H1 (cell line): ENCODE measurements around the gene HMHB1. TPM values are rescaled to one million over a fixed set of nuclear protein-coding genes. Genes with fewer than 3 reads are reported as not detected.

ENCODE experiments used
- JUND ChIP-seq: IDR thresholded peaks from 2 replicates; pipeline ENCODE4 v1.6.1; 2011; ENCODE audit warnings: mild to moderate bottlenecking, improper control_type of control experiment, low read length
- KDM4A ChIP-seq: IDR thresholded peaks from one replicate; pipeline ENCODE4 v1.7.1; 2012; ENCODE audit warnings: low read depth, mild to moderate bottlenecking, moderate library complexity, low read length, inconsistent platforms; ENCODE audit not compliant: severe bottlenecking
- KDM5A ChIP-seq: fragments of 200-600 bp; IDR thresholded peaks from 2 replicates; pipeline ENCODE4 v1.7.1; 2012; ENCODE audit warnings: mild to moderate bottlenecking, low read length, inconsistent platforms, mixed read lengths
- RXRA ChIP-seq: IDR thresholded peaks from 2 replicates; pipeline ENCODE4 v1.6.1; 2011; ENCODE audit warnings: low read depth, mild to moderate bottlenecking, low read length, moderate library complexity; ENCODE audit not compliant: insufficient read depth
- SIN3A ChIP-seq, 2 experiments: IDR thresholded peaks in 1 of 2; conservative IDR thresholded peaks in 1 of 2; 2 replicates each; pipeline ENCODE4 v1.6.1; 2011 to 2012; ENCODE audit warnings: low read length in 2 of 2, improper control_type of control experiment in 1 of 2, low read depth in 1 of 2, mild to moderate bottlenecking in 1 of 2
- SRF ChIP-seq: IDR thresholded peaks from 2 replicates; pipeline ENCODE4 v1.6.1; 2011; ENCODE audit warnings: mild to moderate bottlenecking, low read depth, low read length, moderate library complexity
- ZNF274 ChIP-seq: IDR thresholded peaks from 2 replicates; pipeline ENCODE4 v1.7.0; 2012; ENCODE audit warnings: low read length, borderline replicate concordance; ENCODE audit errors: extremely low read depth
- polyA plus RNA-seq, 7 experiments: library from polyadenylated mRNA; depleted of rRNA in 3 of 7; stranded (reverse) in 5 of 7; unstranded in 2 of 7; fragments of >200 nt in 5 of 7; fragments of 200-250 nt in 2 of 7; gene quantifications; 1 replicate in 5 of 7; 2 replicates in 1 of 7; 4 replicates in 1 of 7; pipeline versions ENCODE4 v1.2.1 to v1.2.3, GENCODE V29; 2011 to 2013; ENCODE audit warnings: missing spikeins in 2 of 7, mixed read lengths in 2 of 7
- total RNA-seq: library from RNA; stranded (reverse); fragmentation: NEBNext Ultra II Directional; extraction: Animal tissue kit (Norgen Biotek cat#: 25700); gene quantifications from 2 replicates; pipeline ENCODE4 v1.2.1, GENCODE V29; 2021
- TF ChIP-seq, protein P1 (sequence below): IDR thresholded peaks from 2 replicates; pipeline ENCODE4 v1.6.1; 2012; ENCODE audit warnings: inconsistent platforms
- TF ChIP-seq, protein P2 (sequence below): IDR thresholded peaks from 2 replicates; pipeline ENCODE4 v1.6.1; 2012; ENCODE audit warnings: inconsistent platforms

The HMHB1 gene
- total and polyA plus RNA-seq, 2 of the 8 experiments (the other 6 are each of a cell fraction or from before 2014, with no cell fraction given): not detected

DNA sequence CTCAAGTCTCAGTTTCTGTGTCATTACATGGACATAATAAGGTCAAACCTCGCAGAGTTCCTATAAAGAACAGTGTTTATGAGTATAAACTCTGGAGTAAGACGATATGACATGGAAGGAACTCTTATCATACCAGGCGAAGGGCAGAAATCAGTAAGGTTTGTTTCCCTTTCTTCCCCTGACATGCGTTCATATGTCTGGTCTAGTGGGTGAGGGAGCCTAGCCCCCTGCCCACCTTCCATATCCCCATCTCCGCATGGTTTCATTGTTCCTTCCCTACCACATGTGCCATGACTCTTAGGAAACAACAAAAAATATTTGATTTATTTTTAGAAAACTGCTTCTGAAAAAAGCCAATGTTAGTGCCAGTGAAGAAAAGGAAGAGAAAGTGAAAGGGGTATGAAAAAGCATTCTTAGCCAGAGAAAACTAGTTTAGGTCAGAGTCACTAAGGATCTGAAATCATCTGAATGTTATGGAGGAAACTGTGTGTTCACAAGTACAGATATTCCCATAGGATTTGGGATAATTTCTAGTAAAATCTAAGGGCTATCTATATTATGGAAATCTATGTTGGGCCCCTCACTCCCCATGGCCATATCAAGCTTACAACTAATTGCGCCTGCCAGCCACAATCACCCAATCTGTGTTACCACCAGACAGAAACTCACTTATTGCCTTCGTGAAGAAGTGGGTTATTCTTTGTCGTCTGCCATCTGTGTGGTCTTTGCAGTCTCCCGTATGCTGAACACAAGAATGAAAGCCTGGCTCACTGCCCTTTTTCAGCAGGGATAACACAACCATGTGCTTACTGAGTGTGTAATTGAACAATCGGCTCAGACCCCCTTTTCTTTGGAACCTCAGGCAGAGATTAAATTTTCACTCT, 19.9 kb upstream of the HMHB1 start (continued):
- TF ChIP-seq SIN3A (conservative IDR thresholded peaks at IDR 0.05 in 1 of 2, IDR thresholded peaks at IDR 0.05 in 1 of 2; ENCODE audit: low read depth in 1 of 2, low read length in 2 of 2): no peak
- no peak for TF ChIP-seq ZNF274
- no peak for TF ChIP-seq JUND
- no peak for TF ChIP-seq SRF
- no peak for TF ChIP-seq KDM5A
- TF ChIP-seq RXRA: no peak
- TF ChIP-seq KDM4A: no peak
- TF ChIP-seq, protein P1, sequence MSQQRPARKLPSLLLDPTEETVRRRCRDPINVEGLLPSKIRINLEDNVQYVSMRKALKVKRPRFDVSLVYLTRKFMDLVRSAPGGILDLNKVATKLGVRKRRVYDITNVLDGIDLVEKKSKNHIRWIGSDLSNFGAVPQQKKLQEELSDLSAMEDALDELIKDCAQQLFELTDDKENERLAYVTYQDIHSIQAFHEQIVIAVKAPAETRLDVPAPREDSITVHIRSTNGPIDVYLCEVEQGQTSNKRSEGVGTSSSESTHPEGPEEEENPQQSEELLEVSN: no peak
- TF ChIP-seq, protein P2, sequence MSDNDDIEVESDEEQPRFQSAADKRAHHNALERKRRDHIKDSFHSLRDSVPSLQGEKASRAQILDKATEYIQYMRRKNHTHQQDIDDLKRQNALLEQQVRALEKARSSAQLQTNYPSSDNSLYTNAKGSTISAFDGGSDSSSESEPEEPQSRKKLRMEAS: no peak
